Measurements from ENCODE around the gene RNF157.

RNF157 gene

DNA sequence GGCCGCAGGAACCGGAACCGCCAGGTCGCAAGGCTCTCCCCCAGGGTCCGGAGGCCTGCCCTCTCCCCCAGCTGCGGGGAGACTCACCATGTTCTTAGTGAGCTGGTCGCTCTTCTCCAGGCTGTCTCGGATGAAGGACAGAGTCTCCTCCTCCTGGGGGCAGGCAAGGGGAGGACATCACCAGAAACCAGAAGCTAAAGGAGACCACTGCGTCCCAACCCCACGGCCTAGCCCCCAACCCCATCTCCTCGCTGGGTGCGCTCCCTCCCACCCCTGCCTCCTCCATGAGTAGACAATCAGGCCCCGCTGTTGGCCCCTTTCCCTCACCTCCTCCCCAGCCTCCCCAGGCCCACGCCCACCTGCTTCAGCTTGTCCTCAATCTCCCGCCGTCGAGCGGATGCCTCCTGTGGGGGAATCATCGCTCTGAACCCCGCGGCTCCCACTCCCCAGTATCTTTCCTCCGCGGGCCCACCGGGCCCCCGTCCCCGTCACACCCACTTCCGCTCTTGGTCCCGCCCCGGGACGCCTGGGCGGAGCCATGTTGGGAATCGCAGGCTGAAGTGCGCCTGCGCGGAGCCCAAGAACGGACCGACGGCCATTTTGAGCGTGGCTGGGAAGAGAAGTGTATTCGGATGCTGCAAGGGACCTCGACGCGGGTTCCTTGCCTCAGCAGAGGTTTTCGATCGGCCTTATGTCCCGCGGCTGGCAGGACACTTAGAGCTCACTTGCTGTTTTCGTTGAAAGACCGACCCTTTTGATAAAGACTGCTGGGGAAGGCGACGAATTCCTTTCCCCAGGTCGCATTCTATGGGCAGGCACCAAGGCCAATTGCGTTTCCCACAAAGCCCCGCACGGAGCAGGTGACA lies 136.8 kb downstream of the RNF157 start, which contains the start of gene EXOC7 (continued):
- TF ChIP-seq, protein P1, sequence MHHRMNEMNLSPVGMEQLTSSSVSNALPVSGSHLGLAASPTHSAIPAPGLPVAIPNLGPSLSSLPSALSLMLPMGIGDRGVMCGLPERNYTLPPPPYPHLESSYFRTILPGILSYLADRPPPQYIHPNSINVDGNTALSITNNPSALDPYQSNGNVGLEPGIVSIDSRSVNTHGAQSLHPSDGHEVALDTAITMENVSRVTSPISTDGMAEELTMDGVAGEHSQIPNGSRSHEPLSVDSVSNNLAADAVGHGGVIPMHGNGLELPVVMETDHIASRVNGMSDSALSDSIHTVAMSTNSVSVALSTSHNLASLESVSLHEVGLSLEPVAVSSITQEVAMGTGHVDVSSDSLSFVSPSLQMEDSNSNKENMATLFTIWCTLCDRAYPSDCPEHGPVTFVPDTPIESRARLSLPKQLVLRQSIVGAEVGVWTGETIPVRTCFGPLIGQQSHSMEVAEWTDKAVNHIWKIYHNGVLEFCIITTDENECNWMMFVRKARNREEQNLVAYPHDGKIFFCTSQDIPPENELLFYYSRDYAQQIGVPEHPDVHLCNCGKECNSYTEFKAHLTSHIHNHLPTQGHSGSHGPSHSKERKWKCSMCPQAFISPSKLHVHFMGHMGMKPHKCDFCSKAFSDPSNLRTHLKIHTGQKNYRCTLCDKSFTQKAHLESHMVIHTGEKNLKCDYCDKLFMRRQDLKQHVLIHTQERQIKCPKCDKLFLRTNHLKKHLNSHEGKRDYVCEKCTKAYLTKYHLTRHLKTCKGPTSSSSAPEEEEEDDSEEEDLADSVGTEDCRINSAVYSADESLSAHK (tag by site-specific recombination; IDR thresholded peaks at IDR 0.05), result no peak
- TF ChIP-seq KLF10 (tag by site-specific recombination; IDR thresholded peaks at IDR 0.05), result peak; percentile 80
- TF ChIP-seq KLF9 (tag by site-specific recombination; IDR thresholded peaks at IDR 0.05; ENCODE audit: low read depth), result peak; percentile 99
- peak; percentile 89 for TF ChIP-seq ZFHX2 (tag by site-specific recombination; conservative IDR thresholded peaks at IDR 0.05)
- TF ChIP-seq, protein P2, sequence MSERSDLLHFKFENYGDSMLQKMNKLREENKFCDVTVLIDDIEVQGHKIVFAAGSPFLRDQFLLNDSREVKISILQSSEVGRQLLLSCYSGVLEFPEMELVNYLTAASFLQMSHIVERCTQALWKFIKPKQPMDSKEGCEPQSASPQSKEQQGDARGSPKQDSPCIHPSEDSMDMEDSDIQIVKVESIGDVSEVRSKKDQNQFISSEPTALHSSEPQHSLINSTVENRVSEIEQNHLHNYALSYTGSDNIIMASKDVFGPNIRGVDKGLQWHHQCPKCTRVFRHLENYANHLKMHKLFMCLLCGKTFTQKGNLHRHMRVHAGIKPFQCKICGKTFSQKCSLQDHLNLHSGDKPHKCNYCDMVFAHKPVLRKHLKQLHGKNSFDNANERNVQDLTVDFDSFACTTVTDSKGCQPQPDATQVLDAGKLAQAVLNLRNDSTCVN (tag by site-specific recombination; optimal IDR thresholded peaks at IDR 0.05), result peak; percentile 38
- peak; percentile 85 for TF ChIP-seq ZIC2 (tag by site-specific recombination; IDR thresholded peaks at IDR 0.05)
- TF ChIP-seq, protein P3, sequence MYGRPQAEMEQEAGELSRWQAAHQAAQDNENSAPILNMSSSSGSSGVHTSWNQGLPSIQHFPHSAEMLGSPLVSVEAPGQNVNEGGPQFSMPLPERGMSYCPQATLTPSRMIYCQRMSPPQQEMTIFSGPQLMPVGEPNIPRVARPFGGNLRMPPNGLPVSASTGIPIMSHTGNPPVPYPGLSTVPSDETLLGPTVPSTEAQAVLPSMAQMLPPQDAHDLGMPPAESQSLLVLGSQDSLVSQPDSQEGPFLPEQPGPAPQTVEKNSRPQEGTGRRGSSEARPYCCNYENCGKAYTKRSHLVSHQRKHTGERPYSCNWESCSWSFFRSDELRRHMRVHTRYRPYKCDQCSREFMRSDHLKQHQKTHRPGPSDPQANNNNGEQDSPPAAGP (tag by site-specific recombination; IDR thresholded peaks at IDR 0.05), result 0 out of 2 replicates have a peak, but pooled peaks have one; percentile 58
- no peak for TF ChIP-seq ZNF140 (tag by site-specific recombination; IDR thresholded peaks at IDR 0.05)
- peak; percentile 98 for TF ChIP-seq SP3 (tag by site-specific recombination; IDR thresholded peaks at IDR 0.05)
- no peak for TF ChIP-seq ZFP41 (tag by site-specific recombination; IDR thresholded peaks at IDR 0.05; ENCODE audit: borderline replicate concordance)
- TF ChIP-seq, protein P4, sequence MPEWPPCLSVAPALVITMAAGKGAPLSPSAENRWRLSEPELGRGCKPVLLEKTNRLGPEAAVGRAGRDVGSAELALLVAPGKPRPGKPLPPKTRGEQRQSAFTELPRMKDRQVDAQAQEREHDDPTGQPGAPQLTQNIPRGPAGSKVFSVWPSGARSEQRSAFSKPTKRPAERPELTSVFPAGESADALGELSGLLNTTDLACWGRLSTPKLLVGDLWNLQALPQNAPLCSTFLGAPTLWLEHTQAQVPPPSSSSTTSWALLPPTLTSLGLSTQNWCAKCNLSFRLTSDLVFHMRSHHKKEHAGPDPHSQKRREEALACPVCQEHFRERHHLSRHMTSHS (tag by site-specific recombination; IDR thresholded peaks at IDR 0.05), result no peak
- TF ChIP-seq ZNF391 (tag by site-specific recombination; IDR thresholded peaks at IDR 0.05; ENCODE audit: borderline replicate concordance, low read depth), result 0 out of 2 replicates have a peak, but pooled peaks have one; percentile 57
- TF ChIP-seq, protein P5, sequence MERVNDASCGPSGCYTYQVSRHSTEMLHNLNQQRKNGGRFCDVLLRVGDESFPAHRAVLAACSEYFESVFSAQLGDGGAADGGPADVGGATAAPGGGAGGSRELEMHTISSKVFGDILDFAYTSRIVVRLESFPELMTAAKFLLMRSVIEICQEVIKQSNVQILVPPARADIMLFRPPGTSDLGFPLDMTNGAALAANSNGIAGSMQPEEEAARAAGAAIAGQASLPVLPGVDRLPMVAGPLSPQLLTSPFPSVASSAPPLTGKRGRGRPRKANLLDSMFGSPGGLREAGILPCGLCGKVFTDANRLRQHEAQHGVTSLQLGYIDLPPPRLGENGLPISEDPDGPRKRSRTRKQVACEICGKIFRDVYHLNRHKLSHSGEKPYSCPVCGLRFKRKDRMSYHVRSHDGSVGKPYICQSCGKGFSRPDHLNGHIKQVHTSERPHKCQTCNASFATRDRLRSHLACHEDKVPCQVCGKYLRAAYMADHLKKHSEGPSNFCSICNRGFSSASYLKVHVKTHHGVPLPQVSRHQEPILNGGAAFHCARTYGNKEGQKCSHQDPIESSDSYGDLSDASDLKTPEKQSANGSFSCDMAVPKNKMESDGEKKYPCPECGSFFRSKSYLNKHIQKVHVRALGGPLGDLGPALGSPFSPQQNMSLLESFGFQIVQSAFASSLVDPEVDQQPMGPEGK (tag by site-specific recombination; IDR thresholded peaks at IDR 0.05), result peak; percentile 99
- TF ChIP-seq, protein P6, sequence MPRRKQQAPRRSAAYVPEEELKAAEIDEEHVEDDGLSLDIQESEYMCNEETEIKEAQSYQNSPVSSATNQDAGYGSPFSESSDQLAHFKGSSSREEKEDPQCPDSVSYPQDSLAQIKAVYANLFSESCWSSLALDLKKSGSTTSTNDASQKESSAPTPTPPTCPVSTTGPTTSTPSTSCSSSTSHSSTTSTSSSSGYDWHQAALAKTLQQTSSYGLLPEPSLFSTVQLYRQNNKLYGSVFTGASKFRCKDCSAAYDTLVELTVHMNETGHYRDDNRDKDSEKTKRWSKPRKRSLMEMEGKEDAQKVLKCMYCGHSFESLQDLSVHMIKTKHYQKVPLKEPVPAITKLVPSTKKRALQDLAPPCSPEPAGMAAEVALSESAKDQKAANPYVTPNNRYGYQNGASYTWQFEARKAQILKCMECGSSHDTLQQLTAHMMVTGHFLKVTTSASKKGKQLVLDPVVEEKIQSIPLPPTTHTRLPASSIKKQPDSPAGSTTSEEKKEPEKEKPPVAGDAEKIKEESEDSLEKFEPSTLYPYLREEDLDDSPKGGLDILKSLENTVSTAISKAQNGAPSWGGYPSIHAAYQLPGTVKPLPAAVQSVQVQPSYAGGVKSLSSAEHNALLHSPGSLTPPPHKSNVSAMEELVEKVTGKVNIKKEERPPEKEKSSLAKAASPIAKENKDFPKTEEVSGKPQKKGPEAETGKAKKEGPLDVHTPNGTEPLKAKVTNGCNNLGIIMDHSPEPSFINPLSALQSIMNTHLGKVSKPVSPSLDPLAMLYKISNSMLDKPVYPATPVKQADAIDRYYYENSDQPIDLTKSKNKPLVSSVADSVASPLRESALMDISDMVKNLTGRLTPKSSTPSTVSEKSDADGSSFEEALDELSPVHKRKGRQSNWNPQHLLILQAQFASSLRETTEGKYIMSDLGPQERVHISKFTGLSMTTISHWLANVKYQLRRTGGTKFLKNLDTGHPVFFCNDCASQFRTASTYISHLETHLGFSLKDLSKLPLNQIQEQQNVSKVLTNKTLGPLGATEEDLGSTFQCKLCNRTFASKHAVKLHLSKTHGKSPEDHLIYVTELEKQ (tag by site-specific recombination; IDR thresholded peaks at IDR 0.05; ENCODE audit: borderline replicate concordance), result no peak
- TF ChIP-seq ZBTB8A (tag by site-specific recombination; IDR thresholded peaks at IDR 0.05), result peak; percentile 22; the same call in 1 of the 2 replicates
- TF ChIP-seq, protein P7, sequence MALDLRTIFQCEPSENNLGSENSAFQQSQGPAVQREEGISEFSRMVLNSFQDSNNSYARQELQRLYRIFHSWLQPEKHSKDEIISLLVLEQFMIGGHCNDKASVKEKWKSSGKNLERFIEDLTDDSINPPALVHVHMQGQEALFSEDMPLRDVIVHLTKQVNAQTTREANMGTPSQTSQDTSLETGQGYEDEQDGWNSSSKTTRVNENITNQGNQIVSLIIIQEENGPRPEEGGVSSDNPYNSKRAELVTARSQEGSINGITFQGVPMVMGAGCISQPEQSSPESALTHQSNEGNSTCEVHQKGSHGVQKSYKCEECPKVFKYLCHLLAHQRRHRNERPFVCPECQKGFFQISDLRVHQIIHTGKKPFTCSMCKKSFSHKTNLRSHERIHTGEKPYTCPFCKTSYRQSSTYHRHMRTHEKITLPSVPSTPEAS (tag by site-specific recombination; IDR thresholded peaks at IDR 0.05), result peak; percentile 57; the same call in 1 of the 2 replicates
- TF ChIP-seq, protein P8, sequence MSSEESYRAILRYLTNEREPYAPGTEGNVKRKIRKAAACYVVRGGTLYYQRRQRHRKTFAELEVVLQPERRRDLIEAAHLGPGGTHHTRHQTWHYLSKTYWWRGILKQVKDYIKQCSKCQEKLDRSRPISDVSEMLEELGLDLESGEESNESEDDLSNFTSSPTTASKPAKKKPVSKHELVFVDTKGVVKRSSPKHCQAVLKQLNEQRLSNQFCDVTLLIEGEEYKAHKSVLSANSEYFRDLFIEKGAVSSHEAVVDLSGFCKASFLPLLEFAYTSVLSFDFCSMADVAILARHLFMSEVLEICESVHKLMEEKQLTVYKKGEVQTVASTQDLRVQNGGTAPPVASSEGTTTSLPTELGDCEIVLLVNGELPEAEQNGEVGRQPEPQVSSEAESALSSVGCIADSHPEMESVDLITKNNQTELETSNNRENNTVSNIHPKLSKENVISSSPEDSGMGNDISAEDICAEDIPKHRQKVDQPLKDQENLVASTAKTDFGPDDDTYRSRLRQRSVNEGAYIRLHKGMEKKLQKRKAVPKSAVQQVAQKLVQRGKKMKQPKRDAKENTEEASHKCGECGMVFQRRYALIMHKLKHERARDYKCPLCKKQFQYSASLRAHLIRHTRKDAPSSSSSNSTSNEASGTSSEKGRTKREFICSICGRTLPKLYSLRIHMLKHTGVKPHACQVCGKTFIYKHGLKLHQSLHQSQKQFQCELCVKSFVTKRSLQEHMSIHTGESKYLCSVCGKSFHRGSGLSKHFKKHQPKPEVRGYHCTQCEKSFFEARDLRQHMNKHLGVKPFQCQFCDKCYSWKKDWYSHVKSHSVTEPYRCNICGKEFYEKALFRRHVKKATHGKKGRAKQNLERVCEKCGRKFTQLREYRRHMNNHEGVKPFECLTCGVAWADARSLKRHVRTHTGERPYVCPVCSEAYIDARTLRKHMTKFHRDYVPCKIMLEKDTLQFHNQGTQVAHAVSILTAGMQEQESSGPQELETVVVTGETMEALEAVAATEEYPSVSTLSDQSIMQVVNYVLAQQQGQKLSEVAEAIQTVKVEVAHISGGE (tag by site-specific recombination; conservative IDR thresholded peaks at IDR 0.05; ENCODE audit: low read depth), result peak; percentile 94
- TF ChIP-seq SP7 (tag by site-specific recombination; IDR thresholded peaks at IDR 0.05), result peak; percentile 58; the same call in 1 of the 2 replicates
- TF ChIP-seq ZNF76 (tag by site-specific recombination; IDR thresholded peaks at IDR 0.05; ENCODE audit: borderline replicate concordance, low read depth), result peak; percentile 57
- peak; percentile 70; the same call in 1 of the 2 replicates for TF ChIP-seq ZBTB20 (tag by site-specific recombination; IDR thresholded peaks at IDR 0.05)

Measured in HEK293 (cell line).